H1 (cell line): ENCODE measurements around the gene HES7. TPM values are rescaled to one million over a fixed set of nuclear protein-coding genes. Genes with fewer than 3 reads are reported as not detected.

Experiments used
- RBBP5 ChIP-seq: IDR thresholded peaks from 2 replicates; pipeline ENCODE4 v1.7.1; 2012; ENCODE audit warnings: low read depth, mild to moderate bottlenecking, inconsistent platforms, low read length, moderate library complexity, borderline replicate concordance
- polyA plus RNA-seq, 7 experiments: library from polyadenylated mRNA; depleted of rRNA in 3 of 7; stranded (reverse) in 5 of 7; unstranded in 2 of 7; fragments of >200 nt in 5 of 7; fragments of 200-250 nt in 2 of 7; gene quantifications; 1 replicate in 5 of 7; 2 replicates in 1 of 7; 4 replicates in 1 of 7; pipeline versions ENCODE4 v1.2.1 to v1.2.3, GENCODE V29; 2011 to 2013; ENCODE audit warnings: missing spikeins in 2 of 7, mixed read lengths in 2 of 7
- total RNA-seq: library from RNA; stranded (reverse); fragmentation: NEBNext Ultra II Directional; extraction: Animal tissue kit (Norgen Biotek cat#: 25700); gene quantifications from 2 replicates; pipeline ENCODE4 v1.2.1, GENCODE V29; 2021

HES7 gene
- total and polyA plus RNA-seq, 2 of the 8 experiments (the other 6 are each of a cell fraction or from before 2014, with no cell fraction given): 0.20 to 0.32 TPM

- TF ChIP-seq RBBP5: no peak
- TF ChIP-seq, all 59 proteins: peak for 0
Observed at GRCh38 chr17:8153031-8153451, 29.1 kb upstream of the HES7 start (continued).
